Effector CD4-positive, alpha-beta T cell (primary cell): ENCODE results near the gene NCOA5.

Source experiments
- DNase-seq: peaks from one replicate; pipeline ENCODE4 v3.0.0-alpha.2; 2020

Gene NCOA5

GRCh38 chr20:46058599-46059281, 31.0 kb downstream of the NCOA5 start:
- DNase-seq: no peak

DNA sequence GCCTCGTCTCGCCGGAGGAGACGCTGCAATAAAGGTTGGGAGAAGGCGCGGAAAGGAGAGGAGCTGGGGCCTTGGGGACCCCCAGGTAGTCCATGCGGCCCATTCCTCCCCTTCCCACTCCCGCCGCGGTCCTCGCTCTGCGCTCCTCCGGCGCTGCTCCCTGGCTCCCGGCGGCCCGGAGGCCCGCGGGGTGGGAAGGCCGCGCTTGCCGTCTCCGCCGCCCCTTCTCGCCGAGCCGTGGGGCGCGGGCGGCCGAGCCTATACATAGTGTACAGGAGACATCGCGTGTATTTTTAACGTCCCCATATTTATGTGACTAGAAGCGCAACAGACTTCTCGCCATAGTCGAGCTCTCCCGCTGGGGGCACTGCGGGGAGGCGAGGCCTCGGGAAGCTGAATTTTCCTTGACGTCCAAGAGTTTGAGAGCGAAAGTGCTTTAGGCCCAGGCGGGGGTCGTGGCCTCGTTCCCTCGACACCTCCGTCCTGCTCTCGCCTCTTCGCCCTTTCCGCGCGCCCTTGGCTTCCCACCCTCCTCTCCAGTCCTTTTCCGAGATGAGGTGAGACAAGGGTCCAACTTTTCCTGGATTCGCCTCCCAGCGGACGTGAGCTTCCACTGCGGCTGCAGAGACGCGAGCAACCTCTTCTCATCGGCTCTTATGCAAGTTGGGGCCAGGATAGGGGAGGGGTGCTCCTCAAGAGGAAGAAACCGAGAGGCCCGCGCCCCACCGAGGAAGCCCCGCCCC, 31.7 kb downstream of the NCOA5 start:
- DNase-seq: no peak

DNA sequence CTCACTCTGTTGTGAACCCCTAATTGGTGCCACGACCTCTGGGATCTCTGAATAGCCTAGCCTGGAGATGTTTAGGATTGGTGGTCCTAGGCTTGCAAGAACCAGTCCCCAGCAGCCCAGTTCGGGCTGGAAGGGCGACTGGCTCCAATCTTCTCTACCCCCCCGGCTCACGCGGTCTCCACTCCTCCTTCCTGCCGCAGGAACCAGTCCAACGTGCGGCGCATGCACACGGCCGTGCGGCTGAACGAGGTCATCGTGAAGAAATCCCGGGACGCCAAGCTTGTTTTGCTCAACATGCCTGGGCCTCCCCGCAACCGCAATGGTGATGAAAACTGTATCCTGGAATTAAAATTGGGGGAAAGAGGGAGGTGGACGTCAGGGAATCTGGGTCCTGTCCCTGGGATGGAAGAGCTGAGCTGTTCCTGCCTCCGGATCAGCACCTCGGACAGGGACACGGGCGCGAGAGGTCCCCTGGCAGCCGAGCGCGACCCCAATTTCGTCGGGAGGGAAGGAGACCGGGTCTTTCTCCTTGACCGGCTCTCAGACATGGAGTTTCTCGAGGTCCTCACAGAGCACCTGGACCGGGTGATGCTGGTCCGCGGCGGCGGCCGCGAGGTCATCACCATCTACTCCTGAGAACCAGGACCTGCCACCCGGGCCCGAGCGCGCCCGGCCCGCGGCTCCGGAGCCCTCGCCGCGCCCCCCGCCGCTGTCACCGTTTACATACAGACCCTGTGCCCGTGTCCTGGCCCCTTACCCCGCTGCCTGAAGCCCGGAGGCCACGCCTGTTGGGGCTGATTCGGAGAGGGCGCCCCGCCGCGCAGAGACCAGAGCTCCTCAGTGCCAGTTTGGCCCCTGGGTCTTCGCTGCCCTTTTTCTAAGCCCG, 32.5 kb downstream of the NCOA5 start:
- DNase-seq: no peak

- no peak for DNase-seq
Measured at GRCh38 chr20:46056027-46056833, 33.5 kb downstream of the NCOA5 start.

DNA sequence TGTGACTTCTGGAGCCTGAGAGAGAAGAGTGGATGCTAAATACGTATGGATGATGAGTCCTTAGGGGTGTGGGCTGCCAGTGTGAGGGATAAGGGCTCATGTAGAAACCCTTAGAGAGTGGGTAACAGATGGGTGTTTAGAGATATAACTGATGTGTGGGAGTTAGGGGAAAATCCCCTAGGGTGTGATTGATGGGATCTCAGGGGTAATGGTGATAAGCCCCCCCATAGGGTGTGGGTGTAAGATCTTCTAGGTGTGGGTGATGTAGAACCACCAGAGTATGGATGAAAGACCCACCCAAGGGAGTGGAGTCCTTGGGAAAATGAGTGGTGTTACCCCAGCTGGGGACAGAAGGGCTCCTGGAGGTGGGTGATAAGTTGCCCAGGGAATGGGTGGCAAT, 34.5 kb downstream of the NCOA5 start:
- DNase-seq: no peak

GRCh38 chr20:46054606-46055005, 35.2 kb downstream of the NCOA5 start:
- no peak for DNase-seq

DNA sequence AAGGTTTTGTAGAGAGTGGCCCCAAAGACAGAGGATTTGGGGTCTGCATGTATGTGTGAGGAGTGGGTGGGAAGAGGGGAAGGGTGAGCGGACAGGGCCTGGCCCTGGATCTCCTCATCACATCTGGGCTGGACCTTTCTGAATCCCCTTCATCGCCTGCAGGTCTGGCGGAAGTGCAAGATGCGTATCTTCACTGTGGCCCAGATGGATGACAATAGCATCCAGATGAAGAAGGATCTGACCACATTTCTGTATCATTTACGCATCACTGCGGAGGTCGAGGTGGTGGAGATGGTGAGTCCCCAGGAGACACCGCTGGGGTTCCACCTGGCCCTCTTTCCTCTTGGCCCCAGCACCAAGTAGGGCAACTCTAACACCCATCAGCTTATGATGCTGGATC, 36.3 kb downstream of the NCOA5 start:
- DNase-seq: no peak

GRCh38 chr20:46051556-46052308, 38.0 kb downstream of the NCOA5 start:
- no peak for DNase-seq

- DNase-seq: no peak
Measured at GRCh38 chr20:46050885-46051284, 38.9 kb downstream of the NCOA5 start.

DNA sequence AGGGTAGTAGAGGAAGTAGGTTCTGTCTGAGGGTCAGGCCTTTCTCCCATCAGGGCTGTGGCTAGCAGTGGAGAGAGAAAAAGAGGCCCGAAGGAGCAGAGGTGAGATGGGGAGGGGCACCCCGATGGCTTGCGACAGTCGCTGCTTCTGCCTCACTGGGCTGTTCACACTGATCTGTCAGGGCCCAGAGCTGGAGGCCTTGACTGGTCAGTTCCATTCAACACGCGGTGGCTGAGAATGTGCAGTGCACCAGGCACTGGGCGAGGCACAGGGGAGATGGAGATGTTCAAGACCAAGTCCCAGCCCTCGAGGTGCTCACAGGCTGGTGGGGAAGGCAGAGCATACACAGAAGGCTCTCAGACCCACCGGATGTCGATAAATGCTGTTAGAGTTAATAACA, 39.3 kb downstream of the NCOA5 start:
- no peak for DNase-seq

- no peak for DNase-seq
Measured at GRCh38 chr20:46049815-46050214, 39.9 kb downstream of the NCOA5 start.

- no peak for DNase-seq
Measured at GRCh38 chr20:46049190-46049589, 40.6 kb downstream of the NCOA5 start.

DNA sequence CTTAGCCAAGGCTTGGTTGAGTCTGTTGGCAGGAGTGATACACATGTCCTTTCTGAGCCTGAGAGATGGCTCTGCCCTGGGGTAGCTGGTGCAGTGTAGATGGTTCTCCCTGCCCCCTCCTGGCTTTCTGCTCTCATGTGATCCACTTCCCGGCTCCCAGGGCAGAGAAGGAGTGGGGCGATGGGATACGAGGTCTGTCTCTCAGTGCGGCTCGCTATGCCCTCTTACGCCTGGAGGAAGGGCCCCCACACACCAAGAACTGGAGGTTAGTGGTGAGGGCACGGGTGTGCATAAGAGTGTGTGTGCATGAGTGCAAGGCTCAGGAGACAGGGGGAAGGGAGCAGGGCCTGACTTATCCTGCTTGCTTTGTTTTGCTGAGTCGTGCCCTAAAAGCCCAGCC, 41.9 kb downstream of the NCOA5 start:
- DNase-seq: no peak

DNA sequence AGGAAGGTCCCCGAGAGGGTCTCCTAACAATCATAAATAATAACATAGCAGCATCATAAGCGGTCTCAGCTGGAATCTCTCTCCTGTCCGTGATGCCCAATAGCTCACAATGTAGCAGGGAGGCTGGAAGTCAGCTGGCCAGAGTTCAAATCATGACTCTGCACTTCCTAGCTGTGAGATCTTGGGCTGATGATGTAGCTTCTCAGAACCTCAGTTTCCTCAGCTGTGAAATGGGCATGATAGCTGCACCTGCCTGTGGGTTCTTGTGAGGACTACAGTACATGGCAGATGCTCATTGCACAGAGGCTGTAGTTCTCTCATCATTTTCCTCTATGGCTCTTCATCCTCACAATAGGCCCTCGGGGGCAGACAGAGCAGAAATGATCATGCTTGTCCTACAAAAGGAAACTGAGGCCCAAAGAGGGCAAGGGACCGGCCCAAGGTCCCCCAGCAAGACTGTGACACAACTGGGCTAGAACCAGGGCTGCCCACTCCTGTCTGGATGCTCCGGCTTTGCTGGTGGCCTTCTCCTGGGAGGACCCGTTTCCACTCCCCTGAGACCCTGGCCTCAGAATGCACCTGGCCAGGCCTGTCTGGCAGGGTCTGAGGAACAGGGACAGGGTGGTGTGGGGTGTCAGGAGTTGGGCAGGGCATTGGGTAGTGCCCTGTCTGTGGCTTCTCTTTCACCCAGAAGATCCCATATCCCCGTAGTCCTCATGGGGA, 43.0 kb downstream of the NCOA5 start:
- no peak for DNase-seq

DNA sequence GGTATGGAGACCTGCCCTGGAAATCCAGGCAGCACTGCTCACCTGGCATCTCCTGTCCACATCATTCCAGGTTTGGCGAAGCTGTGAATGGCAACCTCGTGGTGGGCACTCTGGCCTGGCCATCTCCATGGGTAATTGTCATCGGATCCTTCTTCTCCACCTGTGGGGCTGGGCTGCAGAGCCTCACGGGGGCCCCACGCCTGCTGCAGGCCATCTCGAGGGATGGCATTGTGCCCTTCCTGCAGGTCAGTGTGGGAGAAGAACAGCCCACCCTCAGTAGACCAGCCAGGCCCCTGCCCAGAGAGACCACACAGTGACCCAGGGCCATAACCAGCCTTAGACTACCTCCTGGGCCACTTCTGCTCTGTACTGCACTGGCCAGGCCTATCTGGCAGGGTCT, 44.9 kb downstream of the NCOA5 start:
- DNase-seq: no peak

DNA sequence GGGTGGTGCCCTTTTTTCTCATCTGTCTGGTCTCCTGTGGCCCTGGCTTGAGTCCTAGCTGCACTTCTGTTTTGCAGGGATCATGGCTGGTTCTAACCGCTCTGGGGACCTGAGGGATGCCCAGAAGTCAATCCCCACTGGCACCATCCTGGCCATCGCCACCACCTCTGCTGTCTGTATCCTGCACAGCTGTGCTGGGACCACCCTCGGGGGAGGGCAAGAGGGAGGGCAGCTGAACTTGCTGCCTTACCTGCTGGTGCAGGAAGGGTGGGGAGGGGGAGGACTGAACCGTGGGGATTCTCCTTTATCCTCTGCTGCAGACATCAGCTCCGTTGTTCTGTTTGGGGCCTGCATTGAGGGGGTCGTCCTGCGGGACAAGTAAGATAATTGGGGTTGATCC, 46.2 kb downstream of the NCOA5 start:
- no peak for DNase-seq

DNA sequence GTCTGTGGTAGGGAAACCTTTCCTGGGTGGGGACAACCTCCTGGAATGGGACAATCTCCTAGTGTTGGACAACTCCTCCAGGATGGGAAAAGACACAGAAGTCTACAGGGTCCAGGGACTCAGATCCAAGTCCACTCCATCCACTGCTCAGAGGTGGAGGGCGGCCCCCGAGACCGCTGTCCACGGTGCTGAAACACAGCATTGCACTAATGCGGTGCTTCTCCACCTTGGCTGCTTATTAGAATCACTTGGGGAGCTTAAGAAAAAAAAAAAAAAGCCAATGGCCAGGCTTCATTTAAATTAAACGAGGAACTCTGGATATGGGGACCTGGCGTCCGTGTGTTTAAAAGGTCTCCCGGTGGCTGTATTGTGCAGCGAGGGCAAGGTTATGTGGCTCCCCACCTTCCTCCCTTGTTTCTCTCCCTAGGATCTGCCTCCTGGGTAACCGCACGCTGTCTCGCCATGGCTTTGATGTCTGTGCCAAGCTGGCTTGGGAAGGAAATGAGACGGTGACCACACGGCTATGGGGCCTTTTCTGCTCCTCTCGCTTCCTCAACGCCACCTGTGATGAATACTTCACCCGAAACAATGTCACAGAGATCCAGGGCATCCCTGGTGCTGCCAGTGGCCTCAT, 48.7 kb downstream of the NCOA5 start:
- DNase-seq: peak; percentile 29

GRCh38 chr20:46037036-46037435, 52.7 kb downstream of the NCOA5 start:
- no peak for DNase-seq

GRCh38 chr20:46036370-46036769, 53.4 kb downstream of the NCOA5 start:
- no peak for DNase-seq

DNA sequence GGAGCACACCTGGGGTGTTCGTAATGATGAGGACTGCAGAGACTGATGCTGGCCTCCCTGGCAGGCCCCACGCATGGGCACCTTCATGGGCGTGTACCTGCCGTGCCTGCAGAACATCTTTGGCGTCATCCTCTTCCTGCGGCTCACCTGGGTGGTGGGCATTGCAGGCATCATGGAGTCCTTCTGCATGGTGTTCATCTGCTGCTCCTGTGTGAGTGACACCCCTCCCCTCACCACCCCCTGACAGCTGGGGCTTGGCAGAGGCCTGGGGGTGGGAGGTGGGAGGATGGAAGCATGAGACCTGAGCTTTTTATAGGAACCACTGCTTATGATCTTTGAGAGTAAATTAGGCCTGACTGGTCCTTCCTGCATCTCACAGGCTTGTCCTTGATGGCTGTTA, 54.0 kb downstream of the NCOA5 start:
- DNase-seq: no peak

DNA sequence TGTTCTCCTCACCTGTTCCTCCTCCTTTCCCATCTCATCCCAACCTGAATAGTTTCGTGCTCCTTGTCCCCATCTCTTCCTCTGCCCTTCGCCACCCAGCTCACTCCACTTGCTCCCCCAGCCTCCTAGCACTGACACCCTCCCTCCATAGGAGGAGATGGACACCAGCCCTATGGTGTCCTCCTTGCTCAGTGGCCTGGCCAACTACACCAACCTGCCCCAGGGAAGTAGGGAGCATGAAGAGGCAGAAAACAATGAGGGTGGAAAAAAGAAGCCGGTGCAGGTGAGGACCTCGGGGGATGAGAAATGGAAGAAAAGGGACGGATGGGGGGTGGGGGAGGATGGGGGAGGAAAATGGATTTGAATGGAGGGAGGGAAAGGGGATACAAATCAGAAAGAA, 54.5 kb downstream of the NCOA5 start:
- DNase-seq: no peak
